A549 treated with AZD9567 at 1 μM for 4 hours (cell line): ENCODE data around the gene GPR107. TPM values are rescaled to one million over a fixed set of nuclear protein-coding genes. Genes with fewer than 3 reads are reported as not detected.

Source experiments
- total RNA-seq: library from RNA; stranded (reverse); fragments of 200-300 nt; extraction: Qiagen RNA extraction; gene quantifications from 5 replicates; pipeline ENCODE4 v1.2.3, GENCODE V29; 2022; ENCODE audit not compliant: insufficient read depth

The GPR107 gene
- 24.6 to 27.8 TPM (median 27.5 TPM) in 5 replicates for total RNA-seq

GRCh38 chr9:130053504-130054324 lies at the start of gene GPR107:
GPR107 (plus strand) TSS chr9:130053906; CDS start chr9:130053933, 27 bp downstream.

GRCh38 chr9:130042885-130043653 lies 10.6 kb upstream of the GPR107 start, which contains the start of gene FNBP1:
FNBP1 (minus strand) TSS chr9:130043189; CDS start chr9:130042975, 214 bp downstream.

GRCh38 chr9:130172161-130172857 lies 118.6 kb downstream of the GPR107 start, which contains the start of gene NCS1:
NCS1 (plus strand) TSS chr9:130172404; CDS start chr9:130172664, 260 bp downstream.

Other genes with a start within 250 kb of the GPR107 start
- gene TOR1A, start 229.8 kb upstream of the GPR107 start, total RNA-seq: 58.8 to 68.0 TPM (median 64.2 TPM) in 5 replicates
- gene C9orf78, start 218.6 kb upstream of the GPR107 start, total RNA-seq: 48.4 to 53.9 TPM (median 51.9 TPM) in 5 replicates
- 2.2 to 7.3 TPM (median 6.9 TPM) in 5 replicates for gene USP20, start 218.4 kb upstream of the GPR107 start, total RNA-seq
- gene FNBP1, start 10.7 kb upstream of the GPR107 start, total RNA-seq: 12.9 to 15.5 TPM (median 14.2 TPM) in 5 replicates
- gene NCS1, start 118.5 kb downstream of the GPR107 start, total RNA-seq: 46.9 to 49.8 TPM (median 49.5 TPM) in 5 replicates
- gene HMCN2, start 211.9 kb downstream of the GPR107 start, total RNA-seq: 0.01 to 2.5 TPM (median 0.06 TPM) in 5 replicates